Stimulated activated CD4-positive, alpha-beta T cell treated with anti-CD3 and anti-CD28 coated beads, Interleukin-15, amount 100 ng/mL, for 1 hour (primary cell): ENCODE results near the gene ZBTB20.

Source experiments
- DNase-seq, 2 donors: peaks; one replicate each; pipeline ENCODE4 v3.0.0-alpha.2; 2020; ENCODE audit warnings: low read depth in 1 of 2, low spot score in 1 of 2

Gene ZBTB20

GRCh38 chr3:114590309-114591047 is 556.6 kb downstream of the ZBTB20 start:
- no peak for DNase-seq

GRCh38 chr3:114587986-114588385 is 559.1 kb downstream of the ZBTB20 start:
- no peak for DNase-seq

GRCh38 chr3:114586119-114586518 is 561.0 kb downstream of the ZBTB20 start:
- DNase-seq = no peak

GRCh38 chr3:114585687-114586086 is 561.4 kb downstream of the ZBTB20 start:
- no peak for DNase-seq

GRCh38 chr3:114584734-114585371 is 562.2 kb downstream of the ZBTB20 start:
- no peak for DNase-seq

GRCh38 chr3:114582929-114583328 is 564.2 kb downstream of the ZBTB20 start:
- no peak for DNase-seq

- no peak for DNase-seq
Measured at GRCh38 chr3:114572364-114573062, 574.6 kb downstream of the ZBTB20 start.

- DNase-seq = no peak
Measured at GRCh38 chr3:114571363-114571762, 575.7 kb downstream of the ZBTB20 start.

- DNase-seq = no peak
Measured at GRCh38 chr3:114569186-114569585, 577.9 kb downstream of the ZBTB20 start.

GRCh38 chr3:114567771-114568170 is 579.3 kb downstream of the ZBTB20 start:
- DNase-seq = no peak

- no peak for DNase-seq
Measured at GRCh38 chr3:114566767-114567166, 580.3 kb downstream of the ZBTB20 start.

GRCh38 chr3:114566162-114566755 is 580.8 kb downstream of the ZBTB20 start:
- no peak for DNase-seq

GRCh38 chr3:114565216-114565615 is 581.9 kb downstream of the ZBTB20 start:
- no peak for DNase-seq

GRCh38 chr3:114563720-114564119 is 583.4 kb downstream of the ZBTB20 start:
- DNase-seq = no peak

GRCh38 chr3:114562557-114562956 is 584.5 kb downstream of the ZBTB20 start:
- DNase-seq = no peak

GRCh38 chr3:114558271-114558670 is 588.8 kb downstream of the ZBTB20 start:
- DNase-seq = no peak

- DNase-seq = no peak
Measured at GRCh38 chr3:114557791-114558190, 589.3 kb downstream of the ZBTB20 start.

GRCh38 chr3:114556657-114557213 is 590.4 kb downstream of the ZBTB20 start:
- no peak for DNase-seq

- DNase-seq = no peak
Measured at GRCh38 chr3:114554731-114555130, 592.4 kb downstream of the ZBTB20 start.

- DNase-seq = no peak
Measured at GRCh38 chr3:114553949-114554593, 593.0 kb downstream of the ZBTB20 start.

- no peak for DNase-seq
Measured at GRCh38 chr3:114552527-114552812, 594.6 kb downstream of the ZBTB20 start.
